ENCODE results near the gene ARSG. TPM values are rescaled to one million over a fixed set of nuclear protein-coding genes. Genes with fewer than 3 reads are reported as not detected.

The ARSG gene
- total and polyA plus RNA-seq, 2 of the 13 experiments (the other 11 are each of a cell fraction or from before 2014, with no cell fraction given): 3.7 to 15.2 TPM

GRCh38 chr17:68457539-68458259 lies 166.4 kb downstream of the ARSG start (continued):
- TF ChIP-seq ZNF772 (CRISPR knock-in tag; IDR thresholded peaks at IDR 0.05) (peak; percentile 74; the same call in 1 of the 2 replicates), STAG1 (CRISPR knock-in tag; IDR thresholded peaks at IDR 0.05) (no peak; the same call in none of the 2 replicates), ZNF563 (CRISPR knock-in tag; IDR thresholded peaks at IDR 0.05) (no peak), FIP1L1 (IDR thresholded peaks at IDR 0.05; ENCODE audit: borderline replicate concordance, insufficient read depth, low read depth, low read length) (no peak), CREB1 (IDR thresholded peaks at IDR 0.05) (peak; percentile 93), CREB1 (CRISPR knock-in tag; IDR thresholded peaks at IDR 0.05) (peak; percentile 95), ZNF644 (CRISPR knock-in tag; IDR thresholded peaks at IDR 0.05; ENCODE audit: low read depth) (0 out of 2 replicates have a peak, but pooled peaks have one; percentile 7), GPBP1L1 (CRISPR knock-in tag; IDR thresholded peaks at IDR 0.05) (no peak), IRF2 (CRISPR knock-in tag; IDR thresholded peaks at IDR 0.05) (peak; percentile 78), POGK (CRISPR knock-in tag; conservative IDR thresholded peaks at IDR 0.05) (peak; percentile 87; the same call in 1 of the 2 replicates), XBP1 (CRISPR knock-in tag; IDR thresholded peaks at IDR 0.05) (0 out of 2 replicates have a peak, but pooled peaks have one; percentile 67), MIER2 (CRISPR knock-in tag; IDR thresholded peaks at IDR 0.05) (peak; percentile 23; the same call in 1 of the 2 replicates), SUZ12 (IDR thresholded peaks at IDR 0.05; ENCODE audit: low read depth, low read length) (no peak), MAFF (IDR thresholded peaks at IDR 0.05; ENCODE audit: low read depth, low read length) (no peak), ZMYM3 (CRISPR knock-in tag; IDR thresholded peaks at IDR 0.05) (no peak), PAX8 (CRISPR knock-in tag; IDR thresholded peaks at IDR 0.05; ENCODE audit: borderline replicate concordance) (no peak), IRF1 (CRISPR knock-in tag; IDR thresholded peaks at IDR 0.05; ENCODE audit: low read depth) (no peak), ZNF235 (CRISPR knock-in tag; IDR thresholded peaks at IDR 0.05; ENCODE audit: borderline replicate concordance) (no peak; the same call in 1 of the 2 replicates), TFDP2 (CRISPR knock-in tag; IDR thresholded peaks at IDR 0.05) (peak; percentile 84), REXO4 (CRISPR knock-in tag; IDR thresholded peaks at IDR 0.05; ENCODE audit: borderline replicate concordance) (no peak), KLF6 (CRISPR knock-in tag; IDR thresholded peaks at IDR 0.05) (peak; percentile 75), ZNF20 (CRISPR knock-in tag; IDR thresholded peaks at IDR 0.05) (no peak), ZNF256 (CRISPR knock-in tag; conservative IDR thresholded peaks at IDR 0.05) (0 out of 2 replicates have a peak, but pooled peaks have one; percentile 12), NCOR1 (IDR thresholded peaks at IDR 0.05; ENCODE audit: borderline replicate concordance, low read length) (peak; percentile 55; the same call in 1 of the 2 replicates), ZNF331 (CRISPR knock-in tag; IDR thresholded peaks at IDR 0.05) (peak; percentile 86; the same call in 1 of the 2 replicates), ZFAT (CRISPR knock-in tag; conservative IDR thresholded peaks at IDR 0.05) (no peak), SSRP1 (CRISPR knock-in tag; IDR thresholded peaks at IDR 0.05) (no peak), ATAD3A (CRISPR knock-in tag; IDR thresholded peaks at IDR 0.05) (no peak)
